Measurements from ENCODE around the gene EML6. TPM values are rescaled to one million over a fixed set of nuclear protein-coding genes. Genes with fewer than 3 reads are reported as not detected.

Gene EML6
- total and polyA plus RNA-seq, 10 of the 15 experiments (the other 5 are each of a cell fraction or from before 2014, with no cell fraction given): 0.09 to 0.67 (median 0.21) TPM

GRCh38 chr2:54813584-54813983 is 90.1 kb downstream of the EML6 start:
- H3K4me2 ChIP-seq (ENCODE audit: control insufficient read depth, insufficient read depth): no peak overlapping the region
- H3K9me3 ChIP-seq (replicated peaks; ENCODE audit: control insufficient read depth, insufficient read depth, low read length): no peaks in the 10 kb centered on the region
- H3K27ac ChIP-seq (ENCODE audit: control insufficient read depth, insufficient read depth): no peak overlapping the region
- intact Hi-C loops (cut with micrococcal nuclease; ENCODE audit: unreplicated experiment) (no loop called here), in situ Hi-C loops (cut with MboI) (no loop called here)
- BruUV-seq (replicated peaks): no TSS peak
- ChIA-PET RAD21 (ENCODE audit: unreplicated experiment) (no interaction called here), POLR2A (interaction anchor here (0.5 kb wide), 1 partner anchor 574 kb away, joined by 5 read pairs; no protein-coding TSS in a partner anchor), SMC1A (ENCODE audit: uncharacterized antibody, unreplicated experiment) (no interaction called here), CTCF (interaction anchor here (0.7 to 1.0 kb wide), 2 partner anchors 12 to 31 kb away, joined by 3 read pairs; no protein-coding TSS in a partner anchor)
- ATAC-seq: no peak
- no peak overlapping the region for H2AFZ ChIP-seq (ENCODE audit: control insufficient read depth, low read depth, low read length)
- no peaks in the 10 kb centered on the region for H3K36me3 ChIP-seq (ENCODE audit: control insufficient read depth in 2 of 2, insufficient read depth in 2 of 2, low read length in 1 of 2)
- no peak overlapping the region for H3K9ac ChIP-seq (ENCODE audit: control insufficient read depth, insufficient read depth, low read length)
- H3K4me1 ChIP-seq (ENCODE audit: control insufficient read depth, insufficient read depth, low read length): no peaks in the 10 kb centered on the region
- no peak overlapping the region for H3K4me3 ChIP-seq
- TF ChIP-seq WRNIP1 (IDR thresholded peaks at IDR 0.05; ENCODE audit: borderline replicate concordance, low read depth, low read length): no peak
- TF ChIP-seq TCF7 (IDR thresholded peaks at IDR 0.05; ENCODE audit: borderline replicate concordance): no peak
- TF ChIP-seq HDAC6 (IDR thresholded peaks at IDR 0.05; ENCODE audit: unreplicated experiment): no peak
- no peak for TF ChIP-seq EGR1 (IDR thresholded peaks at IDR 0.05; ENCODE audit: borderline replicate concordance in 1 of 2, low read depth in 2 of 2, low read length in 2 of 2)
- DNase-seq (ENCODE audit: low read depth, low spot score): no peak
- FAIRE-seq: no peak
- H3K27me3 ChIP-seq (replicated peaks in 1 of 2; ENCODE audit: control insufficient read depth in 2 of 2, insufficient read depth in 2 of 2, low read length in 1 of 2): peaks cover 0 to 2% of the 10 kb centered on the region in 2 experiments; a peak in 2 of 4 replicates
- WGBS (ENCODE audit: insufficient coverage, insufficient replicate concordance, low lambda C conversion rate, missing lambda C conversion rate): 93% methylated on average over 1 of the region's 1 CpG
- no peaks in the 10 kb centered on the region for H3K79me2 ChIP-seq (ENCODE audit: control insufficient read depth, insufficient read depth, low read length)
- H4K20me1 ChIP-seq (ENCODE audit: control insufficient read depth, insufficient read depth): no peaks in the 10 kb centered on the region

- 27% methylated on average over 9 of the region's 9 CpGs for WGBS (ENCODE audit: insufficient coverage, insufficient replicate concordance, low lambda C conversion rate, missing lambda C conversion rate)
- Histone ChIP-seq H3K9me3 (replicated peaks; ENCODE audit: control insufficient read depth, insufficient read depth, low read length) (no peaks in the 10 kb centered on the region), H2AFZ (ENCODE audit: control insufficient read depth, low read depth, low read length) (no peak overlapping the region), H3K4me1 (ENCODE audit: control insufficient read depth, insufficient read depth, low read length) (no peaks in the 10 kb centered on the region), H3K9ac (ENCODE audit: control insufficient read depth, insufficient read depth, low read length) (no peak overlapping the region), H3K27me3 (replicated peaks in 1 of 2; ENCODE audit: control insufficient read depth in 2 of 2, insufficient read depth in 2 of 2, low read length in 1 of 2) (peaks cover 0 to 2% of the 10 kb centered on the region in 2 experiments; a peak in 2 of 4 replicates), H3K4me2 (ENCODE audit: control insufficient read depth, insufficient read depth) (no peak overlapping the region), H3K36me3 (ENCODE audit: control insufficient read depth in 2 of 2, insufficient read depth in 2 of 2, low read length in 1 of 2) (no peaks in the 10 kb centered on the region), H4K20me1 (ENCODE audit: control insufficient read depth, insufficient read depth) (no peaks in the 10 kb centered on the region), H3K27ac (ENCODE audit: control insufficient read depth, insufficient read depth) (no peak overlapping the region), H3K4me3 (no peak overlapping the region), H3K79me2 (ENCODE audit: control insufficient read depth, insufficient read depth, low read length) (no peaks in the 10 kb centered on the region)
- no TSS peak for BruUV-seq (replicated peaks)
- ChIA-PET SMC1A (ENCODE audit: uncharacterized antibody, unreplicated experiment) (interaction anchor here (1.1 to 1.4 kb wide), 2 partner anchors 20 to 24 kb away, joined by 3 read pairs; no protein-coding TSS in a partner anchor), POLR2A (no interaction called here), CTCF (no interaction called here), RAD21 (ENCODE audit: unreplicated experiment) (no interaction called here)
- ATAC-seq (no peak), FAIRE-seq (no peak), DNase-seq (ENCODE audit: low read depth, low spot score) (no peak)
- in situ Hi-C loops (cut with MboI): no loop called here
- intact Hi-C loops (cut with micrococcal nuclease; ENCODE audit: unreplicated experiment): no loop called here
- TF ChIP-seq RB1 (IDR thresholded peaks at IDR 0.05; ENCODE audit: borderline replicate concordance) (no peak), IRF3 (IDR thresholded peaks at IDR 0.05) (no peak), MEF2B (IDR thresholded peaks at IDR 0.05; ENCODE audit: partially characterized antibody, poor library complexity, severe bottlenecking) (no peak), ASH2L (IDR thresholded peaks at IDR 0.05; ENCODE audit: borderline replicate concordance, low read depth) (no peak), IRF4 (IDR thresholded peaks at IDR 0.05; ENCODE audit: low read depth, low read length) (no peak), GABPA (IDR thresholded peaks at IDR 0.05; ENCODE audit: low read depth) (no peak), POLR2AphosphoS5 (IDR thresholded peaks at IDR 0.05; ENCODE audit: low read length) (no peak), POU2F2 (IDR thresholded peaks at IDR 0.05; ENCODE audit: borderline replicate concordance, low read depth, low read length) (no peak), POLR2A (IDR thresholded peaks at IDR 0.05; ENCODE audit: low read depth, low read length) (no peak), SIX5 (IDR thresholded peaks at IDR 0.05; ENCODE audit: low read depth, low read length, severe bottlenecking) (no peak), MLLT1 (IDR thresholded peaks at IDR 0.05) (no peak)
These were observed 91.1 kb downstream of the EML6 start for GRCh38 chr2:54814389-54815147.

All from GM12878 (cell line).